ENCODE measurements around the gene LAMA3. TPM values are rescaled to one million over a fixed set of nuclear protein-coding genes. Genes with fewer than 3 reads are reported as not detected.

LAMA3 gene
- total RNA-seq, 2 donors from 2014 or later = 0.58 to 1.3 TPM

GRCh38 chr18:23727707-23728493, 38.6 kb downstream of the LAMA3 start:
- Histone ChIP-seq H3K9ac (ENCODE audit: extremely low read depth, low read length, poor library complexity, severe bottlenecking) (no peak overlapping the region), H3K27ac (ENCODE audit: low read depth, low read length) (no peak overlapping the region), H3K36me3 (ENCODE audit: control insufficient read depth, insufficient read depth, low read length) (no peaks in the 10 kb centered on the region), H3K4me3 (ENCODE audit: low read length) (no peak overlapping the region), H3K27me3 (ENCODE audit: control insufficient read depth, insufficient read depth, low read length, poor library complexity, severe bottlenecking) (no peaks in the 10 kb centered on the region), H3K4me1 (ENCODE audit: control insufficient read depth, insufficient read depth, low read length) (peaks cover 5% of the 10 kb centered on the region), H3K9me3 (ENCODE audit: control insufficient read depth, low read length) (no peaks in the 10 kb centered on the region)
- Mint-ChIP-seq H3K36me3 (ENCODE audit: low read depth) (no peaks in the 10 kb centered on the region), H3K9me3 (no peaks in the 10 kb centered on the region), H3K4me1 (peaks cover 14% of the 10 kb centered on the region), H3K27me3 (ENCODE audit: insufficient read depth) (peaks cover 5% of the 10 kb centered on the region), H3K4me3 (no peak overlapping the region), H3K27ac (no peak overlapping the region)
- TF ChIP-seq CTCF (conservative IDR thresholded peaks at IDR 0.05) = no peak
- WGBS, 2 experiments (ENCODE audit: insufficient coverage in 1 of 2, insufficient read length in 1 of 2) = 97% methylated on average over 5 of the region's 6 CpGs; no CpG with 5 or more reads in 1 of the 2 experiments
- DNase-seq = no peak

GRCh38 chr18:23730857-23731256, 41.6 kb downstream of the LAMA3 start:
- Histone ChIP-seq H3K9me3 (ENCODE audit: control insufficient read depth, low read length) (no peaks in the 10 kb centered on the region), H3K36me3 (ENCODE audit: control insufficient read depth, insufficient read depth, low read length) (no peaks in the 10 kb centered on the region), H3K4me3 (ENCODE audit: low read length) (no peak overlapping the region), H3K4me1 (ENCODE audit: control insufficient read depth, insufficient read depth, low read length) (no peaks in the 10 kb centered on the region), H3K27ac (ENCODE audit: low read depth, low read length) (no peak overlapping the region), H3K9ac (ENCODE audit: extremely low read depth, low read length, poor library complexity, severe bottlenecking) (no peak overlapping the region), H3K27me3 (ENCODE audit: control insufficient read depth, insufficient read depth, low read length, poor library complexity, severe bottlenecking) (no peaks in the 10 kb centered on the region)
- 88 to 95% methylated on average over 1 to 2 of the region's 2 CpGs for WGBS, 2 experiments (ENCODE audit: insufficient coverage in 1 of 2, insufficient read length in 1 of 2)
- Mint-ChIP-seq H3K4me1 (no peaks in the 10 kb centered on the region), H3K36me3 (ENCODE audit: low read depth) (no peaks in the 10 kb centered on the region), H3K27me3 (ENCODE audit: insufficient read depth) (peaks cover 10% of the 10 kb centered on the region), H3K27ac (no peak overlapping the region), H3K9me3 (no peaks in the 10 kb centered on the region), H3K4me3 (no peak overlapping the region)
- no peak for DNase-seq
- TF ChIP-seq CTCF (conservative IDR thresholded peaks at IDR 0.05) = no peak

GRCh38 chr18:23731861-23732260, 42.6 kb downstream of the LAMA3 start:
- no peak for DNase-seq
- Mint-ChIP-seq H3K36me3 (ENCODE audit: low read depth) (no peaks in the 10 kb centered on the region), H3K4me1 (peaks cover 5% of the 10 kb centered on the region), H3K27me3 (ENCODE audit: insufficient read depth) (peaks cover 10% of the 10 kb centered on the region), H3K4me3 (no peak overlapping the region), H3K9me3 (no peaks in the 10 kb centered on the region), H3K27ac (no peak overlapping the region)
- WGBS, 2 experiments (ENCODE audit: insufficient coverage in 1 of 2, insufficient read length in 1 of 2) = 83 to 100% methylated on average over 1 to 2 of the region's 2 CpGs
- no peak for TF ChIP-seq CTCF (conservative IDR thresholded peaks at IDR 0.05)
- no peaks in the 10 kb centered on the region for H3K9me3 ChIP-seq (ENCODE audit: control insufficient read depth, low read length)
- no peaks in the 10 kb centered on the region for H3K27me3 ChIP-seq (ENCODE audit: control insufficient read depth, insufficient read depth, low read length, poor library complexity, severe bottlenecking)
- no peaks in the 10 kb centered on the region for H3K4me1 ChIP-seq (ENCODE audit: control insufficient read depth, insufficient read depth, low read length)
- no peak overlapping the region for H3K4me3 ChIP-seq (ENCODE audit: low read length)
- no peaks in the 10 kb centered on the region for H3K36me3 ChIP-seq (ENCODE audit: control insufficient read depth, insufficient read depth, low read length)
- H3K27ac ChIP-seq (ENCODE audit: low read depth, low read length) = no peak overlapping the region
- H3K9ac ChIP-seq (ENCODE audit: extremely low read depth, low read length, poor library complexity, severe bottlenecking) = no peak overlapping the region

All from endodermal cell (in vitro differentiated cells).